ENCODE data around the gene MAD1L1.

DNA sequence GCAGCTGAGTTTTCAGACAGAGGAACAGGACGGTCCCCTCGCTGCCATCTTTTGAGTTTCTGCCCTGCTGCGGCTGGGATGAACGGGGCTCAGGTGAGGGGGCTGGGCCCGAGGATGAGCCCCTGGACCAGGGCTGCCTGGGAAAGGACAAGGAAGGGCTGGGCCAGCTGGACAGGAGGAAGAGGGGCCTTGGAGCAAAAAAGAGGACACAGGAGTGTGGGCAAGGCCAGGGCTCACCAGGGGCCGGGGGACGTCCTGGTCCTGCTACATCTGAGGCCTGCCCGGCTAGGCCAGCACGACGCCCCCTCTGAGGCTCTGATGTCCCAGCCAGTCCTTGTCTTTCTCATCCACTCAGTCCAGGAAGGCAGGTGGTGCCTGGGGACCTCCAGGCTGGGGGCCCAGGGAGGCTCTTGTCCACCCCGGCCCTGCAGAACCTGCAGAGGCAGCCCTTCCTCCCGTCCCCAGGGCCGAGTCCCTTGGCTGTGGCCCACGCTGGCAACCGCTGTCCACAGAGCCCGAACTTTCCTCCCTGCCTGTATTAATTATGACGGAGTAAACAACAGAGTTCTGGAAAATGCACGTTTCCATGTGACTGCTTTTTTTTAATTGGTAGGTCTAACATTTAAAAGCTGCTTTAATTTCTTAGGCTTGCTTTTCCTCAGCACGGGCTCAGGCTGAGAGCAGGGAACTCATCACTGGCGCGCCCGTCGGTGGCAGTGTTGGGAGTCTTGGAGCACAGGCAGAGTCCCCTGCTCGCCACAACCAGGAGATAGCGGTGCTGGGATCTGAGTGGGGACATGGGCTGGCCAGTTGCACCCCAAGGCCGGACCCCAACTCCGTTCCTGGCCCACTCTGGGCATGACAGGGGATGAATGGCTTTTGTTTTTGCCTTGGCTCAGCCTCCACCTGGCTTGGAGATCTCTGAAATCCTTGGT lies 375.0 kb downstream of the MAD1L1 start:
- no peak for TF ChIP-seq POLR2AphosphoS5 (IDR thresholded peaks at IDR 0.05; ENCODE audit: borderline replicate concordance, low read depth, low read length)
- no peak for TF ChIP-seq EZH2 (IDR thresholded peaks at IDR 0.05)
